Measurements from ENCODE around the gene FSTL4. TPM values are rescaled to one million over a fixed set of nuclear protein-coding genes. Genes with fewer than 3 reads are reported as not detected.

FSTL4 gene
- total and polyA plus RNA-seq, 2 donors (not counting 1 experiment from before 2014, with no cell fraction given) = 0.31 to 6.7 TPM

DNA sequence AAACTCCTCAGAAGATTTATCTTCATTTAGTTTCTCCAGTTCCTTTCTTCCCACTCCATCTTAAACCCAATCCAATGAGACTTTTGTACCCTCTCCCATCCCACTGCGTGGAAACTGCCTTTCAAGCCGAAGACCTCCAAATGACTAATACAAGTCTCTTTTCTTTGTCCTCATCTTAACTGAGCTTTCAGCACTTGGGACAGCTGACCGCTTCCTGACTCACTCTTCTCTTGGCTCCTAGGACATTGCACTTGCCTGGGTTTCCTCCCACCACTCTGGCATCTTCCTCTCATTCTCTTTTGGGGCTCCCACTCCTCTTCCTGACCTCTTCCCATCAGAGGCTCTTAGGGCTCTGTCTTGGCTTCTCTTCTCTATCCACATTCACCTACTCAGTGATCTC is 316.8 kb downstream of the FSTL4 start:
- POLR2A ChIA-PET = no interaction called here

DNA sequence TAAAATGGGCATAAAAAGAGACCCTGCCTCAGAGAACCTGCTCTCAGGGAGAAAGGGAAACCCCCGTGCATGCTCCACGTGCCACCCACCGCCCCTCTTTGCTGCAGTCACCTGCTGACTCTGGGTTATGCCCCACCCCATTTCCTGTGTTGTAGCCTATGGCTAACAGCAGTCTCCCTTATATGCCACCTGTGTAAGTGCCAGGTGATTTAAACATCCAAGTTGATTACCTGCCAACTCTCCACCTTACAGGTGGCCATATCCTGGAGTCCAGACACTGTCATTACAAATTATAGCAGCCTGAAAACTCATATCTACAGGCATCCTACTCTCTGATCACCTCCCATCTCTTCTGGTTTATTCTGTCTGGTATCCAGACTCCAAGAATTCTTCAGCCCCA is 318.0 kb downstream of the FSTL4 start:
- no peak for ATAC-seq (ENCODE audit: low read depth)
- no peak overlapping the region for H3K27ac Mint-ChIP-seq
- H3K4me1 ChIP-seq (ENCODE audit: control insufficient read depth in 2 of 2, insufficient read depth in 2 of 2, low read length in 2 of 2) = no peaks in the 10 kb centered on the region
- no peaks in the 10 kb centered on the region for H3K36me3 ChIP-seq (replicated peaks in 1 of 2; ENCODE audit: control extremely low read depth in 1 of 2, control insufficient read depth in 1 of 2, extremely low read depth in 1 of 2, insufficient read depth in 2 of 2, low read length in 1 of 2)
- TF ChIP-seq CTCF (IDR thresholded peaks at IDR 0.05) (no peak), EZH2 (IDR thresholded peaks at IDR 0.05; ENCODE audit: borderline replicate concordance, insufficient read depth, low read depth, low read length, poor library complexity, severe bottlenecking) (no peak)
- DNase-seq = no peak
- no peaks in the 10 kb centered on the region for H3K9me3 ChIP-seq (ENCODE audit: control extremely low read depth in 1 of 3, control insufficient read depth in 2 of 3, insufficient read depth in 1 of 3, low read length in 2 of 3)
- H3K4me3 Mint-ChIP-seq = no peak overlapping the region
- H3K27me3 ChIP-seq (replicated peaks in 1 of 4; ENCODE audit: control extremely low read depth in 1 of 4, control insufficient read depth in 3 of 4, insufficient read depth in 4 of 4, low read length in 3 of 4) = no peaks in the 10 kb centered on the region
- no peaks in the 10 kb centered on the region for H3K79me2 ChIP-seq (ENCODE audit: control insufficient read depth, insufficient read depth, low read length)
- no peak overlapping the region for H3K27ac ChIP-seq (ENCODE audit: low read length in 2 of 2)
- 39% methylated on average over 2 of the region's 3 CpGs for WGBS (ENCODE audit: insufficient coverage)
- no peak overlapping the region for H2AFZ ChIP-seq (ENCODE audit: insufficient read depth, low read depth, low read length, poor library complexity, severe bottlenecking)
- no peak overlapping the region for H3K4me2 ChIP-seq (replicated peaks; ENCODE audit: low read depth, low read length, poor library complexity, severe bottlenecking)
- no peaks in the 10 kb centered on the region for H4K20me1 ChIP-seq (ENCODE audit: control insufficient read depth, insufficient read depth, low read length, poor library complexity, severe bottlenecking)
- no peak overlapping the region for H3K4me3 ChIP-seq (ENCODE audit: control extremely low read depth in 1 of 5, extremely low read depth in 1 of 5, insufficient read depth in 1 of 5, low read depth in 2 of 5, low read length in 4 of 5)
- intact Hi-C loops (cut with micrococcal nuclease) = no loop called here
- no peaks in the 10 kb centered on the region for H3K4me1 Mint-ChIP-seq
- no peaks in the 10 kb centered on the region for H3K27me3 Mint-ChIP-seq
- no peaks in the 10 kb centered on the region for H3K9me3 Mint-ChIP-seq (ENCODE audit: insufficient read depth)
- POLR2A ChIA-PET = no interaction called here
- no peak overlapping the region for H3K9ac ChIP-seq (ENCODE audit: low read length)
- CTCF ChIA-PET = no interaction called here

More for the DNA sequence above, 316.8 kb downstream of the FSTL4 start:
- Histone ChIP-seq H3K36me3 (replicated peaks in 1 of 2; ENCODE audit: control extremely low read depth in 1 of 2, control insufficient read depth in 1 of 2, extremely low read depth in 1 of 2, insufficient read depth in 2 of 2, low read length in 1 of 2) (no peaks in the 10 kb centered on the region), H3K27me3 (replicated peaks in 1 of 4; ENCODE audit: control extremely low read depth in 1 of 4, control insufficient read depth in 3 of 4, insufficient read depth in 4 of 4, low read length in 3 of 4) (no peaks in the 10 kb centered on the region), H3K9ac (ENCODE audit: low read length) (no peak overlapping the region), H2AFZ (ENCODE audit: insufficient read depth, low read depth, low read length, poor library complexity, severe bottlenecking) (no peak overlapping the region), H3K4me2 (replicated peaks; ENCODE audit: low read depth, low read length, poor library complexity, severe bottlenecking) (no peak overlapping the region), H4K20me1 (ENCODE audit: control insufficient read depth, insufficient read depth, low read length, poor library complexity, severe bottlenecking) (no peaks in the 10 kb centered on the region), H3K4me1 (ENCODE audit: control insufficient read depth in 2 of 2, insufficient read depth in 2 of 2, low read length in 2 of 2) (no peaks in the 10 kb centered on the region), H3K4me3 (ENCODE audit: control extremely low read depth in 1 of 5, extremely low read depth in 1 of 5, insufficient read depth in 1 of 5, low read depth in 2 of 5, low read length in 4 of 5) (no peak overlapping the region), H3K27ac (ENCODE audit: low read length in 2 of 2) (no peak overlapping the region), H3K79me2 (ENCODE audit: control insufficient read depth, insufficient read depth, low read length) (no peaks in the 10 kb centered on the region), H3K9me3 (ENCODE audit: control extremely low read depth in 1 of 3, control insufficient read depth in 2 of 3, insufficient read depth in 1 of 3, low read length in 2 of 3) (no peaks in the 10 kb centered on the region)
- no peaks in the 10 kb centered on the region for H3K27me3 Mint-ChIP-seq
- intact Hi-C loops (cut with micrococcal nuclease) = no loop called here
- CTCF ChIA-PET = no interaction called here
- no peaks in the 10 kb centered on the region for H3K4me1 Mint-ChIP-seq
- H3K4me3 Mint-ChIP-seq = no peak overlapping the region
- no peaks in the 10 kb centered on the region for H3K9me3 Mint-ChIP-seq (ENCODE audit: insufficient read depth)
- no peak for ATAC-seq (ENCODE audit: low read depth)
- TF ChIP-seq EZH2 (IDR thresholded peaks at IDR 0.05; ENCODE audit: borderline replicate concordance, insufficient read depth, low read depth, low read length, poor library complexity, severe bottlenecking) (no peak), CTCF (IDR thresholded peaks at IDR 0.05) (no peak)
- 100% methylated on average over 3 of the region's 3 CpGs for WGBS (ENCODE audit: insufficient coverage)
- no peak for DNase-seq
- H3K27ac Mint-ChIP-seq = no peak overlapping the region

All from B cell (primary cell).